ENCODE results near the gene IL17C.

Gene IL17C

DNA sequence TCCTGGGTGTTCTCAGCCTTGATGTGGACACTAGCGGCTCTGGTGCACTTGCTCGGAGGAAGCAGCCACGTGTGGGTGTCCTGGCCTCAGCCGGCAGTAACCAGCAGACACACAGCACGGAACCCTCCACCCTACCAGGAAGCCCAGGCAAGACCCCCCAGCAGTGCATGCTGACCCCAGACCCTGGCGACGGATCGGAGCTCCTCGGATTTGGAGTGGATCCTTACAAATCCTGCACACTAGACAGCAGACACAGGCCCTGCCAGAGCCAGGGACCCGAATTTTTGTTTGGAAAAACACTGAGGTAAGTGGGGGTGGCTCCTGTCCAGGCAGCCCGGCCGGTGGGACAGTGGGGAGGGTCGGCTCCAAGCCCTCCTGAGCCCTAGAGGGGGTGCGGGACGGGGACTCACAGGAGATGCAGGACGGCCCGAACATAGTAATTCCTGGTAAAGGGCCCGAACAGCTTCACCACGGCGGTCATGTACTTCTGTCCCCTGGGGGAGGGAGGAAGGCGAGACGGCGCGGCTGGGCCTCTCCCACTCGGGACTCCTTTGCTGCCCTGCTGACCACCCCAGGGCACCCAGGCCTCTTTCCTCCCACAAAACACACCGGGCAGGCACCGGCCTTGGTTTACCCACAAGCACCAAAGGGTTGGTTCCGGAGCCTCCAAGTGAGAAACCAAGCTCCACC is 8.1 kb downstream of the IL17C start:
- no peak for DNase-seq (ENCODE audit: low read depth)

DNA sequence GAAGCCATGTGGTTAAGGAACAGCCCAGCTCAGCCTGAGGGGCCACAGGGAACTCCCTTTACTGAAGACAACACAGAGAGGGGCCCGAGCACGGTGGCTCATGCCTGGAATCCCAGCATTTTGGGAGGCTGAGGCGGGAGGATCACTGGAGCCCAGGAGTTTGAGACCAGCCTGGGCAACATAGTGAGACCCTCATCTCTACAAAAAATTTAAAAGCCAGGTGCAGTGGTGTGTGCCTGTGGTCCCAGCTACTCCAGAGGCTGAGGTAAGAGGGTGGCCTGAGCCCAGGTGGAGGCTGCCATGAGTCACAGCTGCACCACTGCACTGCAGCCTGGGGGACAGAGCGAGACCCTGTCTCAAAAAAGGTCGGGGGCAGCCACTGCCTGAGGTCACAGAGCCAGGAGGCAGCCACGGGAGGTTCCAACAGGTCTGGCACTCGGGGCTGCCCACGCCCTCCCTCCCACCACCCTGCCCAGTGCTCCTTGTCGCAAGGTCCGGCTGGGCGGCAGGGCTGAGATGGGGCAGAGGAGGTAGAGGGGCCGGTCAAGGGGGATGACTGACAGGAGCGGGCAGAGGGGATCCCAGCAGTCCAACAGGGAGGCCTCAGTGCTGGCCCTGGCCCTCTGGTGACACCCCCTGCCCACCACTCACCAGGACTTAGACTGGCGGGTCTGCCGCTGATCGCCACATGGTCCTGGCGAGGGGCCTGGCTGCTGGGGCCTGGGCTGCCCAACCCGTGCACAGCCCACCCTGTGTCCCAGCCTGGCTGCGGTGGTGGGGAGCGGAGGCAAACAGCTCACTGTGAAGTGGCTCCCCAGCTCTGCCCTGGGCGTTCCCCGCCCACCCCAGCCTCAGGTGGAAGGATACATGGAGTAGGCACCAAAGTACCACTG is 9.1 kb downstream of the IL17C start:
- DNase-seq (ENCODE audit: low read depth), result no peak

DNA sequence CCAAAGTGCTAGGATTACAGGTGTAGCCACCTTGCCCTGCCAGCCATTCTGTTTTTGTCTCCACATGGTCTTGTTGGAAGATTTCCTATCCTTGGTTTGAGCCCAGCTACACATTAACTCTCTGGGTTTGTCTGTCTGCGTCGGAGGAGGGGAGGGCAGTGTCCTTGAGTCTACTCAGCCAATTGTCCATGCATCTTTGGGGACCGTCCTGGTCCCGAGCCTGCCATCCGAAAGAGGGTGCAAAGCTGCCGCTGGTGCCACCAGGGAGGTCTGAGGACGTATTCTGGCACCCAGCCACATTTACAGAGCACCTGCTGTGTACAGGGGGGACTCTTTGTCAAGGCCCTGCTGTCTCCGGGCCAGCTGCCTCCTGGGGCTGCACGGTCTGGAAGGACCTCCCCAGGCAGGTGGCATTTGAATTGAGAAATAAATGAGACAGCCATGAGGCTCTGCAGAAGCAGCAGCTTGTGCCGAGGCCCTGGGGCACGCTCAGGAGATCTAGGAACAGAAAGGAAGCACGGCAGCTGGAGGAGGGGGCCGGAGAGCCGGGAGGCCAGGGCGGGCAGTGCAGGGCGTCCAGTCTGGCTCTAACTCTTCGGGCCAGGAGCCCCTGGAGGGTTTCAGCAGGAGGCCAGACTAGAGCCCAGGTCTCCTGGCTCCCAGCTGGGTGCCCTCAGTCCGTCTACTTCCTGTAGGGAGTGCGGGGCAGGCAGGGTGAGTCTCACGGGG is 11.0 kb downstream of the IL17C start:
- no peak for DNase-seq (ENCODE audit: low read depth)

DNA sequence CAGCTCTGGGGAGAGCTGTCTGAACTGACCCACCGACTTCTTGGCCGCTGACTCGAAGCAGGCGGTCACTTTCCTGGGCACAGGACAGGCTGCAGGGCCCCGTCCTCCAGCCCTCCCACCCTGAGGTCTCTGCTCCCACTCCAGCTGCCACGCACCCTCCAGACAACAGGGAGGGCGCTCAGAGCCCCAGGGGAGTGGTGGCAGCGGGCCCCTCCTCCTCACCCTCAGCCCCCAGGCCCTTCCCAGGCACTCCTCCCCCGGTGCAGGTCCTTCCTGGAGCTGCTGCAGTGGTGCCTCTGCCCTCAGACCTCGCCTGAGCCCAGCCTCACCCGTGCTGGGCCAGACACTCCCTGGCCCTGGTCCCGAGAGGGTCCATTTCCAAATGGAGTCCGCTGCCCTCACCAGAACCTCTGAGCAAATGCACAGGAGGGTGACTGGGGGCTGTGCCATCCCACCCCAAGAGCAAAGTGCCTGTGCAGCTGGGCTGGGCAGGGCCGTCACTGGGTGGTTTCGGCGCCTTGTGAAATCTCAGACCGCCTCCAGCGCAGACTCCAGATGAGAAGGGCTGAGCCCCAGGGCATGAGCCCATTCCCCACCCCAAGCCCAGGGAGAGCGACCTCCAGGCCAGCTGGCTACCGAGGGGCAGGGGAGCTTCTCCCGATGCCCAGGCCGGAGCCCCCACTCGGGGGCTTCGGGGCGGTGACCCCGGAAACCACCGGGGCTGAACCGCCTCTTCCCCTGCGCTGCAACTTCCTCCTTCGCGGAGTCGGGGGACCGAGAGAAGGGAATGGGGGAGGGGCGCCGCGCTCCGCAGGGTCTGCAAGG is 11.8 kb downstream of the IL17C start:
- no peak for DNase-seq (ENCODE audit: low read depth)

DNA sequence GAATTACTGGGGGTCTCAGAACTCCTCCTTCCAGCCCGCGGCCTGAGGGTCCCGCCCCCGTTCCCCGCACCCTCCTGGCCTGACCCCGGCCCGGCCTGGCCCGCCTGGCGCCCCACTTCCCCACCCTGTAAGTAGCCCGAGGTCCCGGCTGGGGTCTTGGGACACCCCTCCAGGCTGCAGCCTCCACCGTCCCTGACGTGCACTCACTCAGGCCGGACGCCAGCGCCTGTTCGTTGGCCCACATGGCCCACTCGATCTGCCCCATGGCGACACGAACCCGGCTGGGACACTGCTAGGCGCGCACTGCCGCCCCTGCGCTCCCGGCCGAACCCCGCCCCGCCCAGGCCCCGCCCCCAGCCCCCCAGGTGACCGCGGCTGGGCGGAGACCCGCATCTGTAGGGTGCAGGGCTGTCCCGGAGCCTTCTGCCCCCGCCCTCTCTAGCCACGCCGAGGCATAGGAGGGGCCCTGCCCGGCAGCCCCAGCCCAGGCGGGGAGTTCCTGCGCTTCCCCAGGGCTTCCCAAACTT is 12.4 kb downstream of the IL17C start, which contains the start of gene CYBA:
CYBA (minus strand) TSS at position 305 of the 527 bp plus-strand sequence; CDS start at position 265, 40 bp downstream.
- peak; percentile 74 for DNase-seq (ENCODE audit: low read depth)

DNA sequence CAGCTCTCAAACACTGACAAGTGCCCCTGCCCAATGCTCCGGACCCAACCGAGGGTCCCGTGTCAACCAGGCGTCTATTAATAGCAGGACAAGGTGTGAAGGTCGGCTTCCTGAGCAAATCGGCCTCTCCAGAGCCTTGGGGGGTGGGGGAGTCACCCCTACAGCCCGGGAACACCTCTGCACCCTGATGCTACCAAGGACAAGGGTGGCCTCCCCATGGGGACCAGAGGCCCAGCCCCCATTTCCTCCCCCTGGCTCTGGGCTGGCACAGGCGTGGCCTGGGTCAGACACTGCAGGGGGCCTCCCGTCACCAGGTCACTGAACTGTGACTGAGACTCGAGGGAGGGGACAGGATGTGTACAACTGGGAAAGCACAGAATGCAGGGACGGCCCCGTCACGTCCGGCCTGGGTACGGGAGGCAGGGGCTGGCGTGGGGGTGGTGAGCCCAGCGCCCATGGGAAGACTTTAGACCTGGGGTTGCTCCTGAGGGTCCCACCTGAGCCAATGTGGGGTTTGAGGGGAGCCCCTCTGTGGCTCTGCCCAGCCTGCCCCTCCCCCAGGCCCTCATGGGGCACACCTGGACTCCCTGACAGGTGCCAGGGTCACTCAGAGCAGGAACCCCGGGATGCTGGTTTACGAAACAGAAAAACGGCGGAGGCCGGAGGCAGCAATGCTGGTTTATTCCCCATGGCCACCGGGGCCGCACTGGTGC is 13.1 kb downstream of the IL17C start:
- peak; percentile 50 for DNase-seq (ENCODE audit: low read depth)

DNA sequence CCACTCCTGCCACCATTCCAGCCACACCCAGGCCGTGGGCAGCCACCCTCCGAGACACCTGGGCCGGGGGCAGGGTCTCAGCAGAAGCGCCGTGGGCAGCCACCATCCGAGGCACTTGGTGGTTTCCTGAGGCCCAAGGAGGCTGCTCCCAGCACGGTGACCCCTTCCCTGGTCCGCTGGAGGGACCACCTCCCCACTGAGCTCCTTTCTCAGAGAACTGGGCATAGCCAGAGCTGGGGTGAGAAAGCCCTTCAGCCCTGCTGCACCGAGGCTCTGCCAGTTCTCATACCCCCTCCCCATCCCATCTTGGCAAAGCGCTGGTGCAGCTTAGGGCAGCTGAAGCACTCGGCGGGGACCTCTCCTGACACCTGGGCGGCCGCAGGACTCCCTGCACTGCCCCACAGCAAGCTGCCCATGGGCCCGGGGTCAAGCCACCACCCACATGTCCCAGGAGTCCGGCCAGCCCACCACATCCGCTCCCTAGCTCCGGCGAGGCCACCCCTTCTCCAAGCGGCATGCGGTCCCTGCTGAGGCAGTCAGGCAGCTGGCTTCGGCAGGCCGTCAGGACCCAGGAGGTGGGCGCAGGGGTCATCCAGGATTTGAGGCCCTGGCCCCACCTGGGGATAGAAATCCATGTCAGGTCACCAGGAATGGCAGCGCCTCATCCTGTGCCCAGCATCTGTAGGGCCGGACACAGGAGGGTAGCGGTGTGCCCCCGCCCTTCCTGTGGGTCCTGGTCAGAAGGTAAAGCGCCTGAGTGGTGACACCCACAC is 13.8 kb downstream of the IL17C start:
- no peak for DNase-seq (ENCODE audit: low read depth)

DNA sequence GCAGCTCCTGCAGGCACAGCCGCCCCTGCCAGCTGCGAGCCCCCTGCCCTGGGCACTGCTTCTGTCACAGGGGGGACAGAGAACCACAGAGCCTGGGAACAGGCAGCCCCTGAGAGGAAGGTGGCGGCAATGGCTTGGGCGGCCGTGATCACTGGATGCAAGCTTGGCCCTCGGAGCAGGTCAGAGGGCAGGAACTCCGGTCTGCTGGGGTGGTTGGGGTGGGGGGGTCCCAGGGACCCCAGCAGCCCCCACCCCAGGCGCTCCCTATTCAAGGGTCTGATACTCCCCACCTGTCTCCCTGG is 14.3 kb downstream of the IL17C start:
- no peak for DNase-seq (ENCODE audit: low read depth)

DNA sequence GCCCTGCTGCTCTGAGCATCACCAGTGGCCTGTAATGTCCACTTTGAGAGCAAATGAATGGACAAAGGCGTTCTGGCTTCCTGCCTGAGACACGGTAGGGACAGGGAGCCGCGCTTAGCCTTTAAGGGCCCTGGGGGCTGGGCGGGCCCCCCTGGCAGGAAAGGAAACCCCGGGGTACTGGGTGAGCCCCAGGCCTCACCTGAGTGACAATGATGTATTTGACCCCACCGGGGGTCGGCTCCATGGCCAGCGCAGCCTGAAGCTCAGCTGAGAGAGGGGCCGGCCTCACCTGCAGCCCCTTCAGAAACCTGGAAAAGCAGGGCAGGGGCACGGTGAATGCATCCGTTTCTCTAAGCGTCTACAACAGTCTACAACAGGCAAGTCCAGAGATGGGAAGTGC is 14.7 kb downstream of the IL17C start:
- no peak for DNase-seq (ENCODE audit: low read depth)

DNA sequence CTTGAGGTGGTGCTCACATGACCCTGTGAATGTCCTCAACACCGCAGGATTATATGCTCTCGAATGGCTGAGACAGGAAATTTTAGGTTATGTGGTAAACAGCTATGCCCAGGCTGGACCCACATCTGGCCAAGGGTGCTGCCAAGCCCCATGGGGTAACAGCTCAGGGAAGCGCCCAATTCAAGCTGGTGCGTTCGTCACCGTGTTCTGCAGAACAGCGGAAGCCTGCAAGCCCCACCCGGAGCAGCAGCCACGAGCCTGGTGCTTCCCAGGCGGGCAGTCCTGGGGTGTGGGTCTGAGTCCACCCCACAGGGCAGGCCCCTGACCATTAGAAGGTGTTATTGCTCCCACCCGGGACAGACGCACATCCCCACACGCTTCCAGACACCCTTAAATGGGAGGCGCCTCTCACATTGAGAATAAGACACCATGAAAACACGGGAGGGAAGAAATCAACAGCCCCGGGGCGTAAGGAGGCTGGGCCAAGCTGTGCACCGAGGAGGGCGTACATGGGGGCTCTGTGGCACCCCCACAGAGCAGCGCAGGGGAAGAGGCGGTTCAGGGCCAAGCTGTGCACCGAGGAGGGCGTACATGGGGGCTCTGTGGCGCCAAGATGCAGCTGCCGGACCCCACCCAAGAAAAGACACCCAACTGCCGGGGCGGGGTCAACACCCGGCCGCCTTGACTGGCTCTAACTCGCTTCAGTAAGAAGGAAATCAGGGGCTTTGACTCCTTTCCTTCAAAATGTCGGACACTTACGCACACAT is 15.4 kb downstream of the IL17C start:
- DNase-seq (ENCODE audit: low read depth), result no peak

DNA sequence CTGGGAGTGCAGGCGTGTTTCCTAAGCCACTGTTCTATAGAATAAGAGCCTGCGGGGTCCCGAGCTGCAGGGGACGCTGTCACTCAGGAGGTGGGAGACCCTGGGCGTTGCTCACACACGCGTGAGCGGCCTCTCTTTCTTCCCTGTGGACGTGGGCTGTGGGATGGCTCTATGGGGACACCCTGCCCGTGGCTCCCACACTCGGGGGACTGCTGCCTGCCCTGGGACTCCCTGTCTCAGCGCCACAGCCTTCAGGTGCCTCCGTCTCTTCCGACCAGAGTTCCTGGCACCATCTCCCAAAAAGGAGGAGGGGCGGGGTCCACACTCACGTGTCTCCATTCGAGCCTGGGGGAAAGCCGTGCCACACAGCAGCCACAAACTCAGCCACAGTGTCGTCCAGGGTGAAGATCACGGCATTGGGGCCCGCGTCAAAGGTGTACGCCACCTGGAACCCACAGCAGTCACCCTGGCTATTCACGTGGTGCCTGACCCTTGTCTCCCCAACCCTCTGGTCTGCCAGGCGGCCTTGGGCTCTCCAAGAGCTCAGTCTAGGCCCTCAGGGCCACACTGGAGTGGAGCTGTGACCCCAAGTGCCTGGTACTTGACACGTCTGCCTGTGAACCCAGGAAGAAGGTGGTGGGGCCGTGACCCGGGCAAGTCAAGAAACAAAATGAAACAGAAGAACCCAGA is 16.1 kb downstream of the IL17C start:
- no peak for DNase-seq (ENCODE audit: low read depth)

DNA sequence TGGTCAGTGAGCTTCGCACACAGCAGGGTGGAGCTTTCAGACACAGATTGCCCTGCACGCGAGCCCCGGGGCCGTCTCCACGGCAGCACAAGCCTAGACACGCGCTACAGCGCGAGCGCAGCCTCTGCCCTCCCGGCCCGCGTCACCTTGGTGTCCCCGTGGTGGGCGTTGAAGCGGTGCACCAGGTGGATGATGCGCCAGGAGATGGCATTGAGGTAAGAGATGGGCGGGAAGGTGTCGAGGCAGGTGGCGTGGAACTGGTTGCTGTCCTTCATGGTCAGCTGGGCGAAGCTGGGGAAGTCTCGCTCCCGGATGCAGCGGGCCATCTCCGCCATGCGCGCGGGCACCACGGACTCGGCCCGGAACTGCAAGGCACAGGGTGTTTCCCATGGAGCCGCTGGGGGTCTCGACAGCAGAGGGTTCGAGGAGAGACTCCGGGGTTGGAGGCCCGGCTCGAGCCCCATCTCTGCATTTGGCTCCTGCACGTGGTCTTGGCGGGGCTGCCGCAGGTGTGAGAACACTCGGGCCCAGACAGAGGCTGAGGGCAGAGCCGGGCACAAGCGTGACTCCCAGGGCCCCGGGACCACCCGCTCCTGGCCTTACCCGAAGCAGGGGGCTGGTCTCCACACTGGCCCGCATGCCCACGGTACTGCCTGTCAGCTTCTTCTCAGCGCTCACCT is 16.8 kb downstream of the IL17C start:
- no peak for DNase-seq (ENCODE audit: low read depth)

DNA sequence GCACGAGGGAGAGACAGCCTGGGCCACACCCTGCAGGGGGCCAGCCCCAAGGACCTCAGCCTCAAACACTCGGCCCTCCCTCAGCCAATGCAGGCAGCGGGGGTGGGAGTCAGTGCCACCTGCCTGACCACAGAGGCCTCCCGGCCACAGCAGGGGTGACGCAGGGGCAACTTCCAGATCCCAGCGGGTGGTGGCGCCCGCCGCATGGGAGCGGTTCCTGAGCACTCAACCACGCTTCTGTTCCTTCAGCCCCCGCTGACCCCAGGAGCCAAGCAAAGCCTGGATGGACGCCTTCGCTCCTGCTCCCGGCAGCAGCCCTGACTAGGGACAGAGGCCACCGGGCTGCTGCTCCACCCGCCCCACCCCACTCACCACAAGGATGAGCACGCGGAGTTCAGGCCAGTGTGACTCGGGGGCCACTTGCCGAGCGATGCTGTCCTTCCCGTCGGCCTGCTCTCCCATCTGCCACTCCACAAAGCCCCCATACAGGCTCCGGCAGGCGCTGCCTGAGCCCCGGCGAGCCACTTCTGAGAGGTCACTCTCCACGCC is 17.4 kb downstream of the IL17C start:
- DNase-seq (ENCODE audit: low read depth), result no peak

DNA sequence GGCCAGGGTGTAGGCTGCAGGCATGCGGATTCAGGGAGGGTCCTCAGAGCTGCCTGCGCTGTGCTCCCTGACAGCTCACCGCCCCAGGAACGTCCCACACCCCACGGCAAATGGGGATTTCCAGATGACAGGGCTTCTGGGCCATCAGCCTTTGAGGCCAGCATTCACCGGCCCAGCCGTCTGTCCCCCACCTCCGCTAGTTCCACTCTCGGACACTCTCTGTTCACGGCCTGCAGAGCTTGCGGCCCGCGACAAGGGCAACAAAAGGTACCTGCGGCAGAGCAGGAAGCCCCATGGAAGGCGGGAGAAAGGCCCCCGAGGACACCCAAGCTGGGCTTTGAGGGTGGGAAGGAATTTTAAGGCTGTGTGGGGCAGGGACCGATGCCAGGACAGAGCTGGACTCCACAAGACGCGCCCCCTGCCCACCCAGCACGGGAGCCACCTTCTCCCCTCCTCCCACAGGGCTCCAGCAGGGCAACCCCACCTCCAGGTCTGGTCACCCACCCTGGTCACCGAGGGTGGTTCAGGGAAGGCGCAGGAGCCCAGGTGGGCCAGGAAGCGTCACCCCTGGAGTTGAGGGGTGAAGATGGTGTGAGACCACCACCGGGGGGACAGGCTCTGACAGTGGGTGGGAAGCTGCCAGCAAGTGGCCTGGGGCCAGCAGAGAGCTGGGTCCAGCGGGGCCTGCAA is 18.1 kb downstream of the IL17C start:
- no peak for DNase-seq (ENCODE audit: low read depth)

DNA sequence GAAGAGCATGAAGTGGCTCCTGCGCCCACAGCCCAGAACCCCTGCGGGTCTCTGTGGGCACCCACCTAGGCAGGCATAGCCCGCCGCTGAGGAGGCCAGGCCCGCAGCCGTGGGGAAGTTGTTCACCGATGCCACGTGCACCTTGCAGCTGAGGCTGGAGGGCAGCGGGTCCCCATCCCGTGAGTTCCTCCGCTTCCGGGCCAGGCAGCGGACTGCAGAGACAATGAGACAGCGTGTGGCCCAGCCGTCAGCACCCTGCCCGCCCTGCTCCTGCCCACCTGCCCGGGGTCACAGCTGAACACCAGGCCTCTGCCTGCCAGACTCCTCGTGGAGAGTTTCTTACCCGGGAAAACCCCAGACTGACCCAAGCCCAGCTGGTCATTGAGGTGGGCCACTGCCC is 19.0 kb downstream of the IL17C start:
- DNase-seq (ENCODE audit: low read depth), result no peak

DNA sequence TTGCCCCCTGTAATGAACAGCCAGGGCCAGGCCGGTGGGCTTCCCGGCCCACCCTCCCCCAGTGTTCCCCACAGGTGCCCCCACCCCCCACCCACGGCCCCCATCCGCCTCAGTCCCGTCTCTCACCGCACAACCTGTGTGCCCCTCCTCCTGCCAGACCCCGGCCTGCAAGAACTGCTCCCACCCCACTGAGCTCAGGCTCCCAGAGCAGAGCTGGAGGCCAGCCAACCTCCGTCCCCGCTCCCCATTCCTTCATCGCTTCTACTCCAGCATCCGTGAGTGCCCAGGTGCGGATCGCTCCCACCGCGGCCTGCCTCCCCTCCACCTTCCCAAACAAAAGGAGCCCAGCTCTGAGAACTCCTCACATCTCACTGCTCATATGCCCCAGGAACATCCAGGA is 20.3 kb downstream of the IL17C start:
- DNase-seq (ENCODE audit: low read depth), result no peak

DNA sequence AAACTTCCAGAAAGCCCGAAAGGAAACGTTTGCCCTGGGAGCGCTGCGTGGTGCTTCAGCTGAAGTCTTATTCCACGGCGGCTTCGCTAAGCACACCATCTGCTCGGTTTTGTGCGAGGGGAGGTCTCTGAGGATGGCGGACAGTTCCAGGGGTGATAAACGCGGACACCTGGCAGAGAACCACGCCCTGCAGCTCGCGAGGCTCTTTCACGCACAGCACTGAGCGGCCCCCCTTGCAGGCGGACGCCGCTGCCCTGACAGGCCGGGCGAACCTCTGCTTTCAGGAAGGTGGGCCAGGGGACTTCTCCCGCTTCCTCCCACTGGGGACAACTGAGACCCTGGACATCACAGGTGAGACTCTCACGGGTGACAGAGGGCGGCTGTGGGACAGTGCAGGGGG is 20.8 kb downstream of the IL17C start:
- no peak for DNase-seq (ENCODE audit: low read depth)

Data from stimulated activated CD8-positive, alpha-beta memory T cell treated with anti-CD3 and anti-CD28 coated beads, Interleukin-12 subunit alpha, Interleukin-12 subunit beta, amount 100 ng/mL, for 4 hours (primary cell).